Central memory CD4-positive, alpha-beta T cell (primary cell): ENCODE data around the gene LRRC28.
"Not testable (repeated sequence)": the region's sequence is repeated elsewhere in the genome, so short reads cannot be mapped to it uniquely, and the experiment has no call there.

Experiments
- DNase-seq: peaks from one replicate; pipeline ENCODE4 v3.0.0; 2022
- total RNA-seq, 3 experiments: gene quantifications; one replicate each; lab custom pipeline; 2026; lab: John Stamatoyannopoulos, UW

Gene LRRC28
- total RNA-seq = 6.1 to 12.5 (median 12.0) reads per million in 3 experiments

DNA sequence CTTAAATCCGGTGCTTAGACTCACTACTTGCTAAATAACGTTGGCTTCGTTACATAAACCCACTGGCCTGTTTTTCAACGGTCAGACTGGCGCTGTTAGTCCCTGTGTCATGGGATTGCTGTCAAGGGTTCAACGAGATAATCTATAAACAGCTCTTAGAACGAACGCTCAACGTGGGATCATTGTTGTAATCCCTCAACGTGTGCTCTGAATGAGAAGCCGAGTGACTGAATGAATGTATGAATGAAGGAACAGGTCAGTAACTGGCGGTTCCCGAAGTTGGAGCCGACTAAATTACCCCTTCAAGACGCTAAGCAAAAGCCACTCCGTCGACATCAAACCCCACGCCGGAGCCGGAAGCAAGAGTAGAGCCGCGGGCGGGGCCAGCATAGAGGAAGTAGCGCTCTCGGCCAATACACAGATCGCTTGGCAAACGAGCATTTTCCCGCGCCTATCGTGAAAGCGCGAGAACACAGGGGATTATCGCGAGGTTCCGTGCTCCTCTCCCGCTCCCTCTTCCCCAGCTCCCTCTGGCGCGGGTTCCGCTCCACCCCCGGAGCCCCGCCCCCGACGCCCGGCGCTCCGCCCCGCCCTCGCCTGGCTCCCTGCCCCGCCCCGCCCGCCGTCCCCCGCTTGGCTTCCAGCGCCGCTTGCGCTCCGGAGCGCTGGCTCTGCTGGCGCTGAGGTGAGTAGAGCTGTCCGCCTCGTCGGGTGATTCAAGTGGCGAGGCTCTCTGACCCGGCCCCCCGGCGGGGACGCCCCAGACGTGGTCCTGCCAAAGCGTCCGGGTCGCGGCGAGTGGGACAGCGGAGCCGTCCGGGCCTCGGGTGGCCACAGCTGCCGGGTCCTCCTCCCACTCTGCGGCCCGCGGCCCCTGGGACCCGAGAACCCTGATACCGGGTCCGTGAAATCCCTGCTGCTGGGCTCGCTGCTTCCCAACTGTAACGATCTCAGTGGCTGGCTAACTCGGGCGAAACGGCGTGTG is at the start of gene LRRC28:
TSS of gene LRRC28 (plus strand) at position 625 of the 985 bp plus-strand sequence. CDS start 4,477 bp downstream, outside the sequence.
- peak; percentile 89 for DNase-seq

GRCh38 chr15:99202176-99202552 is 49.1 kb upstream of the LRRC28 start:
- no peak for DNase-seq

DNA sequence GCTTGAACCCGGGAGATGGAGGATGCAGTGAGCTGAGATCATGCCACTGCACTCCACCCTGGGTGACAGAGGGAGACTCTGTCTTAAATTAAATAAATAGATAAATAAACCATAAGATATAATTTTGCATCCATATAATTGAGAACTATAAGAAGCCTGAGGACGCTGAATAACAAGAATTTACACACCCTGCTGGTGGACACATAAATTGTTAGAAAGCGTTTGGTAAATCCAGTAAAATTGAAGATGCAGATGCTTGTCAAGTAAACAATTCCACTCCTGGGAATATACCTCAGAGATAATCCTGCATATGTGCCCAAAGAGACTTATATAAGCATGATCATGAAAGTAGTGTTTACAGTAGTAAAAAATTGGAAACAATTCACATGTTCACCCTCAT is 43.6 kb upstream of the LRRC28 start:
- DNase-seq = no peak

GRCh38 chr15:99209326-99209725 is 42.0 kb upstream of the LRRC28 start:
- no peak for DNase-seq

DNA sequence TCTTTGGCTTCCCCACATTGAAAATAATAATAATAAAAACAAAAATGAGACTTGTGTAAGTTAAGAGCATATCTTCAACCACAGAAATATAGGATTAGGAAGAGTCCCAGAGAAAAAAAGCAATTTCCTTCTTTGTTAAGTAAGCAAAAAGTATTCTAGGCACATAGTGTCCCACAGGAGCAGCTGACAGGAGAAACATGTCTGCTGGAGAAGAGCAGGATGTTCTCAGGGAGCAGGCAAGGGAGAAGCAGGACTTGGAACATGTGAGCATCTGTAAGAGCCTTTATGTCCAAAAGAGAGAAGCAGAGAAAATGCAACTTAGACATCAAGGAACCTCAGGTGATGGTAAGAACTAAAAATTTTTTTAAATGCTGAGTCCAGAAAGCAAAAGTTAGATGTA is 40.9 kb upstream of the LRRC28 start:
- DNase-seq = no peak

- no peak for DNase-seq
Measured at GRCh38 chr15:99211926-99212325, 39.4 kb upstream of the LRRC28 start.

GRCh38 chr15:99212406-99212805 is 38.9 kb upstream of the LRRC28 start:
- DNase-seq = no peak

DNA sequence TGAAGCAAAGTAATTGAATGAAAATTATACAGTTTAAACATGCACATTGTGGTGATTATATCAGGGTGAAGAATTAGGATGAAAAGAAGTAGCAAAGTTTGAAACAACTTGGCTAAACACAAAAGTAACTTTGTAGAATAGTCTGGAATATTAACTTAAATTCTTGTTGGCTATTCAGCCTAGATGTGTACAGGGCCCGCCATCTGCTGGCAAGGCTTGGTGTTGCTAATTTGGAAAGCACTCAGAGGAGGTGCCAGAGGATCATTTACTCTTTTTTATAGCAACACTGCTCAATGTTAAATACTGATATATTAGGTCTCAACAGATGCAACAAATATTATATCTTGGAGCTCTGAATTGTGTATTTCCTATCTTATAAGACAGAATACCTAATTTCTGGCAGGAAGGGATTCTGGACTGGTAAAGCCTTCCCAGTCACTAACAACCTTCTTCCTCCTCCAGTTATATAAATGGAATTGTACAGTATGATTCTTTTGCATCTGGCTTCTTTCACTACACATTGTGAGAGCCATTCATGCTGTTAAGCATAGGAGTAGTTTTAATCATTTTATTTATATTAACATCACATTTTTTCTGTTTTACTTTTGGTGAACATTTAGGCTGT is 38.0 kb upstream of the LRRC28 start:
- peak; percentile 15 for DNase-seq

DNA sequence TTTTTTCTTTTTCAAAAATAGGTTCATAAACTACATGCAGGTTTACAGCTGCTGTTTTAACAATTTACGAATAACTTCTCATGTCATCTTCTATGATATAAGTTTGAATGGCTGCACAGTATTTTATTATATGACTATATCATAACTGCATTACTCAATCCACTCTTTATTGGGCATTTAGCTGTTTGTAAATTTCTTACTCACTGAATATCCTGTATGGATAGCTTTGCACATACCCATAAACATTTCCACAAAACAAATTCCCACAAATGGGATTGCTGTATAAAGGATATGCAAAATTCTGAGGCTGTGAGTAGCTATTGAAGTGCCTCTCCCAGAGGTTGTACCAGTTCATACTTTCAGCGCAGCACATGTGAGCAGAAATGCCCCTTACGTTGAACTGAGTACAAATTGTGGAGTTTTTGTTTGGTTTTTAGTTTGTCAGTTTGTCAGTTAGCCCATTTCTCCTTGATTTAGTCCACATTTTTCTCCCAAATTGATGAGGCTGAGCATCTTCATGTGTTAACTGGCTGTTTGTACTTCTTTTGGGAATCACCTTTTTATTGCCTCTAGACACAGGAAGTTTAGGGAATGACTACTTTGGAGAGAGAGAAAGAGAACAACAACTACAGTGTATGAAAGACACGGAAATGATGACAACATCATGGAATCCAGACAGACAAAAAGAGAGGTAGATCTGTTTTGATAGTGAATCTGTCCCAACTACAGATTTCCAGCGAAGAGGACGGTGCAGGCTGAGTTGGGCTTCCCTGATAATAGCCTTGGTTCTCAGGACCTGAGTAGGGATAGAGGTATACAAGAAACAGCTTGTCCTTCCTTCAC is 26.7 kb upstream of the LRRC28 start:
- no peak for DNase-seq

- DNase-seq = no peak
Measured at GRCh38 chr15:99226802-99227201, 24.5 kb upstream of the LRRC28 start.

GRCh38 chr15:99228120-99228770 is 23.0 kb upstream of the LRRC28 start:
- no peak for DNase-seq

- no peak for DNase-seq
Measured at GRCh38 chr15:99230867-99231266, 20.4 kb upstream of the LRRC28 start.

- DNase-seq = no peak
Measured at GRCh38 chr15:99232740-99233139, 18.5 kb upstream of the LRRC28 start.

DNA sequence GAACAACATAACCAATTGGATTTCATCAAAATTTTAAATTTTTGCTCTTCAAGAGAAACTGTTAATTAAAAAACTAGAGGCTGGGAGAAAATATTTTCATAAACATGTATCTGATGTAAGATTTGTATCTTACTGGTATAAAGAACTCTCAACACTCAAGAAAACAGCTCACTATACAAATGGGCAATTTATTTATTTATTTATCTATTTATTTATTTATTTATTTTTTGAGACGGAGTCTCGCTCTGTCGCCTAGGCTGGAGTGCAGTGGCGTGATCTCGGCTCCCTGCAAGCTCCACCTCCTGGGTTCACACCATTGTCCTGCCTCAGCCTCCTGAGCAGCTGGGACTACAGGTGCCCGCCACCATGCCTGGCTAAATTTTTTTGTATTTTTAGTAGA is 17.1 kb upstream of the LRRC28 start:
- not testable (repeated sequence) for DNase-seq

DNA sequence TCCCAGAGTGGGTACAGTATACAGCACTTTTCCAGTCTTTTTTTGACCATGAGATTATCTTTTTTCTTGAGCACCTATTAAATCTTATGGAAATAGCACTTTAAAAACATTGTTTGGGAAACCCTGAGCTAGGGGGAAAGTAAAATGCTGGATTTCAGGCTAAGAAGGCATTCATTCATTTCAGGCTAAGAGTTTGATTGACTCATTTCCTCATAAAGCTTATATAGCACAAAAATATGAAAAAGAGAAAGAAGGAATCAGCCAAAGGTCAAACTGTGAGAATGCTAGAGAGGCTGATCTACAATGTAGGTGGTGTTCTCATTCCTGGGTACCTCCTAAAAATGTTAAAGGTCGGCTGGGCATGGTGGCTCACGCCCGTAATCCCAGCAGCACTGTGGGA is 12.4 kb upstream of the LRRC28 start:
- no peak for DNase-seq

DNA sequence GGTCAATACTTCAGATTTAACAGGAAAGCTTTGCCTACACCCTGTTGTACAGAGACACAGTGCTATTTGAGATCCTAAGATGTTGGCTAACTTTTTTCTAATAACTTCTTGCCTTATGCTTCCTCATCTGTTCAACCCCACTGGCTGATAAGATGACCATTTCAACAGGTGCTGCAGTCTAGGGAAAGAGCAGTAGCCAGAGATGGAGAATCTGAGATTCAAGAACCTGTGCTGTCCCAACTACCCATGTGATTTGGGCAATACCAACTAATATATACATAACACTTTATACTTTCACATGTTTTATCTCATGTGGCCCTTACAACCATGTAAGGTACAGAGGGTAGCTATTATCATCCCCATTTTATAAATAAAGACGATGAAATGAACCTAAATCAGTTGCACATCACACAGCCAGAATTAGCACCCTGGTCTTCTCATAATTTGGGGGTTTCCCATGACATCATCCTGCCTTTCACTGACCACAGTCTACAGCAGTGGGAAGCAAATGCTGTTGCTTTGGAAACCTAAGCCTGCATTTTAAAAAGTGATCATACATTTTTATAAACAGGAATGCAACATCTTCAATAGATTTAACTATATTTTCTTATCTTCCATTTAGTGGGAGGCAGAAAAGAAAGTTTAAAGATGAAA is 11.6 kb upstream of the LRRC28 start:
- DNase-seq = no peak

- no peak for DNase-seq
Measured at GRCh38 chr15:99241752-99242151, 9.5 kb upstream of the LRRC28 start.

DNA sequence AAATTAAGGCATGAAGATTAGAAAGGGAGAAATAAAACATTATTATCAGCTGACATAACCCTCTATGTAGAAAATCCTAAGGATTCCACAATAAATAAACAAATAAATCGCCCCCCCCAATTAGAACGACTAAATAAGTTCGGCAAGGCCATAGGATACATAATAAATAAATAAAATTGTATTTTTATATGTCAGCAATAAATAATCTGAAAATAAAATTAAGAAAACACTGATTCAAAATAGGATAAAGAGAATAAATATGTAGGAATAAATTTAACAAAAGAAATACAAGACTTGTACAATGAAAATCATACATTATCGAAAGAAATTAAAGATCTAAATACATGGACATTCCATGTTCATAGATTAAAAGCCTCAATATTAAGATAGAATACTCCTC is 7.0 kb upstream of the LRRC28 start:
- DNase-seq = no peak

- DNase-seq = no peak
Measured at GRCh38 chr15:99247062-99247461, 4.2 kb upstream of the LRRC28 start.

GRCh38 chr15:99248000-99248715 is 3.1 kb upstream of the LRRC28 start:
- no peak for DNase-seq

- no peak for DNase-seq
Measured at GRCh38 chr15:99249270-99249841, 1.9 kb upstream of the LRRC28 start, which contains the start of gene TTC23. Gene TTC23, minus strand, starts transcription at chr15:99249581. Its CDS starts 20,869 bp downstream, at chr15:99228712.
